HG03378 (cell line): ENCODE measurements around the gene ZNF469.

Source experiments
- ATAC-seq: cut with Tn5 transposase; IDR thresholded peaks from one replicate; pipeline ENCODE4 v1.9.1; 2021; ENCODE audit warnings: mild to moderate bottlenecking, moderate library complexity; ENCODE audit not compliant: unreplicated experiment

The ZNF469 gene

GRCh38 chr16:88390735-88391134 lies 8.0 kb downstream of the ZNF469 start:
- ATAC-seq, result no peak

- ATAC-seq, result no peak
These were observed 8.5 kb downstream of the ZNF469 start for GRCh38 chr16:88391144-88391850.

- no peak for ATAC-seq
These were observed 9.4 kb downstream of the ZNF469 start for GRCh38 chr16:88392111-88392510.

GRCh38 chr16:88392616-88393015 lies 9.9 kb downstream of the ZNF469 start:
- no peak for ATAC-seq

- ATAC-seq, result no peak
These were observed 10.3 kb downstream of the ZNF469 start for GRCh38 chr16:88393034-88393433.

GRCh38 chr16:88393571-88393970 lies 10.8 kb downstream of the ZNF469 start:
- ATAC-seq, result no peak

GRCh38 chr16:88394426-88394825 lies 11.7 kb downstream of the ZNF469 start:
- ATAC-seq, result no peak

- ATAC-seq, result no peak
These were observed 13.2 kb downstream of the ZNF469 start for GRCh38 chr16:88395669-88396584.

GRCh38 chr16:88398170-88398873 lies 15.6 kb downstream of the ZNF469 start:
- no peak for ATAC-seq

GRCh38 chr16:88398874-88399178 lies 16.1 kb downstream of the ZNF469 start:
- ATAC-seq, result no peak

- no peak for ATAC-seq
These were observed 17.4 kb downstream of the ZNF469 start for GRCh38 chr16:88400186-88400585.

- no peak for ATAC-seq
These were observed 19.0 kb downstream of the ZNF469 start for GRCh38 chr16:88401604-88402246.

GRCh38 chr16:88402551-88403240 lies 19.9 kb downstream of the ZNF469 start:
- no peak for ATAC-seq

GRCh38 chr16:88403794-88404581 lies 21.2 kb downstream of the ZNF469 start:
- ATAC-seq, result no peak

- ATAC-seq, result no peak
These were observed 22.0 kb downstream of the ZNF469 start for GRCh38 chr16:88404769-88405168.

- no peak for ATAC-seq
These were observed 22.7 kb downstream of the ZNF469 start for GRCh38 chr16:88405216-88406060.

- ATAC-seq, result no peak
These were observed 23.6 kb downstream of the ZNF469 start for GRCh38 chr16:88406096-88407041.

- ATAC-seq, result no peak
These were observed 24.3 kb downstream of the ZNF469 start for GRCh38 chr16:88407042-88407420.
